ENCODE results near the gene FILIP1. TPM values are rescaled to one million over a fixed set of nuclear protein-coding genes. Genes with fewer than 3 reads are reported as not detected.

Gene FILIP1
- polyA plus RNA-seq, 1 of the 3 experiments (the other 2 are of a cell fraction), result 0.03 TPM

GRCh38 chr6:75372884-75373283, 120.7 kb downstream of the FILIP1 start (continued):
- TF ChIP-seq GATA2 (CRISPR knock-in tag; IDR thresholded peaks at IDR 0.05), result no peak

GRCh38 chr6:75370011-75370410, 123.6 kb downstream of the FILIP1 start:
- WGBS (ENCODE audit: low lambda C conversion rate), result 98% methylated on average over 2 of the region's 2 CpGs
- no peaks in the 10 kb centered on the region for H3K9me2 ChIP-seq
- no peaks in the 10 kb centered on the region for H3K4me1 ChIP-seq (ENCODE audit: control insufficient read depth in 1 of 2, insufficient read depth in 2 of 2, low read depth in 1 of 2, low read length in 1 of 2)
- H2AFZ ChIP-seq (ENCODE audit: low read depth), result no peak overlapping the region
- H3K27ac ChIP-seq (ENCODE audit: low read depth in 2 of 2, low read length in 1 of 2), result no peak overlapping the region
- ChIA-PET POLR2A (no interaction called here), CTCF (interaction anchor here (1.0 to 2.4 kb wide), 3 partner anchors 51 to 157 kb away, joined by 3 to 9 read pairs (median 3); no protein-coding TSS in a partner anchor)
- no peaks in the 10 kb centered on the region for H3K27me3 ChIP-seq (ENCODE audit: insufficient read depth)
- no peak overlapping the region for H3K9ac ChIP-seq
- TF ChIP-seq ELF1 (IDR thresholded peaks at IDR 0.05) (no peak), FOXM1 (IDR thresholded peaks at IDR 0.05; ENCODE audit: low read depth) (no peak)
- no peak overlapping the region for H3K4me3 ChIP-seq (ENCODE audit: low read depth in 2 of 2, low read length in 1 of 2)
- H3K9me3 ChIP-seq, result no peaks in the 10 kb centered on the region
- H4K20me1 ChIP-seq (ENCODE audit: insufficient read depth), result no peaks in the 10 kb centered on the region
- no peaks in the 10 kb centered on the region for H3K79me2 ChIP-seq (ENCODE audit: insufficient read depth)
- H3K4me2 ChIP-seq, result no peak overlapping the region
- DNase-seq, result no peak
- H3K36me3 ChIP-seq (replicated peaks in 1 of 2; ENCODE audit: control insufficient read depth in 1 of 2, insufficient read depth in 2 of 2, low read length in 1 of 2), result no peaks in the 10 kb centered on the region
- no peaks in the 10 kb centered on the region for H3F3A ChIP-seq (replicated peaks; ENCODE audit: insufficient read depth)

- no peaks in the 10 kb centered on the region for H3F3A ChIP-seq (replicated peaks; ENCODE audit: insufficient read depth)
- WGBS (ENCODE audit: low lambda C conversion rate), result 87% methylated on average over 3 of the region's 3 CpGs
- no peaks in the 10 kb centered on the region for H3K9me3 ChIP-seq
- DNase-seq, result no peak
- no peak overlapping the region for H3K27ac ChIP-seq (ENCODE audit: low read depth in 2 of 2, low read length in 1 of 2)
- H3K79me2 ChIP-seq (ENCODE audit: insufficient read depth), result no peaks in the 10 kb centered on the region
- POLR2A ChIA-PET, result no interaction called here
- no peaks in the 10 kb centered on the region for H3K27me3 ChIP-seq (ENCODE audit: insufficient read depth)
- H3K4me1 ChIP-seq (ENCODE audit: control insufficient read depth in 1 of 2, insufficient read depth in 2 of 2, low read depth in 1 of 2, low read length in 1 of 2), result no peaks in the 10 kb centered on the region
- no peak overlapping the region for H3K9ac ChIP-seq
- no peak overlapping the region for H3K4me3 ChIP-seq (ENCODE audit: low read depth in 2 of 2, low read length in 1 of 2)
- CTCF ChIA-PET, result interaction anchor here (0.9 to 2.8 kb wide), 9 partner anchors 14 to 158 kb away, joined by 3 to 11 read pairs (median 6); no protein-coding TSS in a partner anchor
- H3K36me3 ChIP-seq (replicated peaks in 1 of 2; ENCODE audit: control insufficient read depth in 1 of 2, insufficient read depth in 2 of 2, low read length in 1 of 2), result no peaks in the 10 kb centered on the region
- no peaks in the 10 kb centered on the region for H4K20me1 ChIP-seq (ENCODE audit: insufficient read depth)
- H3K4me2 ChIP-seq, result no peak overlapping the region
- no peak overlapping the region for H2AFZ ChIP-seq (ENCODE audit: low read depth)
- H3K9me2 ChIP-seq, result no peaks in the 10 kb centered on the region
- TF ChIP-seq EZH2phosphoT487 (IDR thresholded peaks at IDR 0.05; ENCODE audit: borderline replicate concordance, low read depth) (no peak), SMC3 (IDR thresholded peaks at IDR 0.05; ENCODE audit: low read depth, low read length) (no peak), PBX3 (IDR thresholded peaks at IDR 0.05) (no peak), REST (IDR thresholded peaks at IDR 0.05; ENCODE audit: low read depth, low read length) (no peak), USF2 (IDR thresholded peaks at IDR 0.05; ENCODE audit: borderline replicate concordance, low read depth, low read length) (no peak), RCOR1 (IDR thresholded peaks at IDR 0.05; ENCODE audit: low read length) (no peak), TEAD4 (IDR thresholded peaks at IDR 0.05; ENCODE audit: borderline replicate concordance, insufficient read depth) (no peak), RXRA (IDR thresholded peaks at IDR 0.05; ENCODE audit: borderline replicate concordance, low read depth) (no peak), GATA2 (CRISPR knock-in tag; IDR thresholded peaks at IDR 0.05) (no peak), YY1 (IDR thresholded peaks at IDR 0.05; ENCODE audit: low read depth) (no peak), EP300 (IDR thresholded peaks at IDR 0.05; ENCODE audit: borderline replicate concordance in 1 of 2, low read depth in 1 of 2, low read length in 1 of 2) (no peak), ZBTB33 (IDR thresholded peaks at IDR 0.05; ENCODE audit: borderline replicate concordance, low read depth) (no peak), TAF1 (IDR thresholded peaks at IDR 0.05; ENCODE audit: borderline replicate concordance, low read depth, low read length) (no peak), NRF1 (IDR thresholded peaks at IDR 0.05; ENCODE audit: low read depth, low read length) (no peak), SIN3A (IDR thresholded peaks at IDR 0.05; ENCODE audit: borderline replicate concordance, low read depth, low read length) (no peak), MEF2A (IDR thresholded peaks at IDR 0.05; ENCODE audit: borderline replicate concordance, low read depth) (no peak), ELF1 (IDR thresholded peaks at IDR 0.05) (no peak)
Measured at GRCh38 chr6:75368864-75369402, 124.7 kb downstream of the FILIP1 start.
